Stimulated activated CD4-positive, alpha-beta T cell treated with anti-CD3 and anti-CD28 coated beads, Interleukin-4, amount 100 ng/mL, for 1 hour (primary cell): ENCODE results near the gene SNED1.

Experiments
- DNase-seq: peaks from one replicate; pipeline ENCODE4 v3.0.0-alpha.2; 2020

SNED1 gene

DNA sequence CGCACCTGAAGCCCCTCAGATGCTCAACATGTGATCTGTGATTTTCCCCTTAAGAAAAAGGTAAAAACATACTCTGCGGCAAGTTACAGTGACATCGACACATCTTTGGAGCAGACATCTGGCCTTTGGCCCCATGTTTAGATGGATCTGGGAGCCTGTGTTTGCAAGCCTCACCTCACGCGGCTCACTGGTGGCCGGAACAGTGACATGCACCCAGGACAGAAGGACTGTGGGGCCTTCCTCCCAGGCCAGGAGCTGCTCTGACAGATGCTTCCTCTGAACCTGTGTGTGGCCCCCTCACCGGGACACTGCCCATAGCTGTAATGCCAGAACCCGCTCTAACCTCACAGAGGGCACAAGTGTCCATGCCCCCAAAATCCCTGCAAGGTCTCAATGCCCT is 137.8 kb downstream of the SNED1 start:
- no peak for DNase-seq

DNA sequence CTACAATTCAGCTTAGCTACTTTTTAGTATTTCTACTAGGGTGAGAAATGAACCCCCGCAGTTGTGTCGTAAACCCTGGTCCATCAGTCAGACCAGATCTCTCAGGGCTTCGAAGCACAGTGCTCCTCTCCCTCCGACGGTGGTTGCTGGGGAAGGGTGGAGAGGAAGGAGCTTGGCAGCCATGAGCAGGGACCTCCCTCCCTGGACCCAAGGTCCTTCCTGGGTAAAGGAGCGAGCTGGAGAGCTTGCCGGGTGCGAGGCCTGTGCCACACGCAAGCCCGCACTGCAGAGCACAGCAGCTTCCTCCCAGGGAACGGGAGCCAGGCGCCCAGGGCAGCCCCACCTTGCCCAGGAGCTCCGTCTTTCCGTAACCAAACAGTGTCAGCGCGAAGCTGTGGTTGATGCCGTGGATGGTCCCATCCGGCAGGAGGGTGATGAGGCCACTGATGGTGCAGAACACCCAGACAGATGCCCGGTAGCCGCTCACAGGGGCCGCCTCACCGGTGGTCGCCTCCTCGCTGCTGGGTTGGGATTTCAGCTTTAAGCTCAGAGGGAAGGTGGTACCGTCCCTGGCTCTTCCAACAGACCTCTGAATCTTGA is 138.3 kb downstream of the SNED1 start:
- no peak for DNase-seq

DNA sequence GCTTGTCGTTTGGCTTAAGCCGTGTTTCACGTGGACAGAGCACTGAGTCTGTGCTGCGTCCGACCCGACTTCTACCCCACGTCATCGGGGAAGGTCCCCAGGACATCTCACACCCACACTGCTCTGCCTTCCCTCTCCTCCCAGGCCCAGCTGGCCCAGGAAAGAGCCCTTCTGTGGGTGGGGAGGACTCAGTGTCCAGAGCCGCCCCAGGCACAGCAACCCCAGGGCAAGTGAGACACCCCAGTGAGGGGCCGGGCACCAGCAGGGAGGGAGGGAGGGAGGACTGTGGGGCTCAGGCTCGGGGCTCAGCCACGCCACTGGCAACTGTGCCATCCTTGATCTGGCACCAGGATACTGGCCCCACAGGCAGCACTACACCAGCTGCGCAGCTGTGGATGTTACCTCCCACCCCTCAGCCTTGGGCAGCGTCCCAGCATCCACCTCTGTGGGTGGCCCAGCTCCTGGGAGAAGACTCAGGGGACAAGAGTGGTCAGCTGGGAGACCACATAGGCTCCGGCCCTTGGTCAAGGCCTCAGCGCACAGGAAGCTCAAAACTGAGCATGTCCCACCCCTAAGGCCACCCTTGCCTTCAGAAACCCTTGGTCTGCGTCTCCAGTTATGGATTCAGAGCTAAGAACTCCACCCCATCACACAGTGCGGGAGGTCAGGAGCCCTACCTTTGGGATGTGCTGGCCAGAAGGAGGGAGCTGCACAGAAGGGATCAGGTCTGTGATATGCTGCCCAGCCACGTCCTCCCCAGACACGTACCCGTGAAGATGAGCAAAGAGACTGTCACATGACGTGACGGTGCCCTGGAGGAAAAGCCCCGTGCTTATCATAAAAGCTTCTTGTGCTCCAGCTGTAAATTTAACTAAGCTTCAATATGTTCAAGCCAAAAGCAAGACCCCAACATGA is 139.1 kb downstream of the SNED1 start:
- no peak for DNase-seq

DNA sequence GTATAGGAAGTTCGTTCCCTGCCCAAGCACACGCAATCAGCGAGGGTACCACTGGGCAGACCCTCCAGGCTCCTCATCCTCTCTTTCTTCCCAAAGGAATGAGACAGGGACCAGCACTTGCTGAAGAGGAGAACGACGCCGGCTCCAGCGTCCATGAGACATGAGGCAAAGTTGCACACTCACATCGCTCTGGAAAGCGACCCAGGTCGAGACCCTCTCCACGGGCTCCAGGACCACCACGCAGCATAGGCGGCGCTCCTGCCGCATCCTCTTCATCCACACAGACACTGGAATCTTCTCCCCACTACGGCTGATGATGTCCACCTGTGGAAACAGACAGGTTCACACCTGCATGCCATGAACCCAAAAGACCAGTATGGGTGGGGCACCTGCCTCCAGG is 140.1 kb downstream of the SNED1 start:
- DNase-seq: no peak

DNA sequence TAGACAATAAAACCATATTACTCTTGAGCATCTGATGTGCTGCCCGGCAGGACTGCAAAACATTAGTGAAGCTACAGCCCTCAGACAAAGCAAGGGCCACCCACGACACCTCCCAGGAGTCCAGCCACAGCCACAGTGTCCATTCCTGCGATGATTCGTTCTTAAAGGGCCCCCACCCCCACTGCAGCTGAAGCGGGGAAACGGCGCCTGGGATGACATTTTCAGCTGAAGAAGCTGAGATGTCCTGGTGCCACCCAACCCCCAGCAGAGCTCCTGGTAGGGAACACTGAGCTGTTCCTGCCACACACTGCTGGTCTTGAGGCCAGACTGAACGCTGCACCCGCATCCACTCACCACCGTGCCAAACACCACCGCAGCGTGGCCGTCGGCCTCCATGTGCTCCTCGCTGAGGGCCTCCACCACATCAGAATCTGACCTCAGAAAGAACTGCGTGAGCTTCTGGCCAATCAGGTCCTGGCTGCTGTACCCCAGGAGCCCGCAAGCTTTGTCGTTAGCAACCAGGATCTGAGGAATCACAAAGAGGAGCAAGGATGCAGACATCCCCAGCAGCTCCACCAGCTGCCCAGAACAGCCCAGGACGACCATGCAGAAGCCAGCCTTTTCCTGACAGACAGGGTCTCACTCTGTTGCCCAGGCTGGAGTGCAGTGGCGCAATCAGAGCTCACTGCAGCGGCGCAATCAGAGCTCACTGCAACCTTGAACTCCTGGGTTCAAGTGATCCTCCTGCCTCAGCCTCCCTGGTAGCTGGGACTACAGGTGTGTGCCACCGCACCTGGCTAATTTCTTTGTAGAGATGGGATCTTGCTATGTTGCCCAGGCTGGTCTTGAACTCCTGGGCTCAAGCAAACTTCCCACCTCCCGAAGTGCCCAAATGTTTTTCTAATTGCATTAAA is 141.4 kb downstream of the SNED1 start:
- no peak for DNase-seq

DNA sequence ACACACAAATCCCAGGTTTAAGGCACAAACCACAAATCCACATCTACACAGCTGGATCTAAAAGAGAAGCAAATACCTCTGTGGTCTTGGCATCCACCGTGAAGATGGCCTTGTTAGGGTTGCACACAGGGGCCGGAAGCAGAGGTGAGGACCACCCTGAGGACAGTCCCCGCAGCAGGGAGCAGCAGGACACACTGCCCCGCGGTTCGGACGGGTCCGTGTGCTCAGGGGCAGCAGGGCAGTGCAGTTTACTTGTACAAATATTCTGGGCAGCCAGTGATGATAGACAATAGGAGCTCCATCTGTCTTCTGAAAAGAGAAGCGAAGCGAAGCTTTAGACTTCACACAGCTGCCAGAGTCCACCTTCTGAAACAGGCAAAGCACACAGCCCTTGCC is 142.0 kb downstream of the SNED1 start:
- DNase-seq: no peak

DNA sequence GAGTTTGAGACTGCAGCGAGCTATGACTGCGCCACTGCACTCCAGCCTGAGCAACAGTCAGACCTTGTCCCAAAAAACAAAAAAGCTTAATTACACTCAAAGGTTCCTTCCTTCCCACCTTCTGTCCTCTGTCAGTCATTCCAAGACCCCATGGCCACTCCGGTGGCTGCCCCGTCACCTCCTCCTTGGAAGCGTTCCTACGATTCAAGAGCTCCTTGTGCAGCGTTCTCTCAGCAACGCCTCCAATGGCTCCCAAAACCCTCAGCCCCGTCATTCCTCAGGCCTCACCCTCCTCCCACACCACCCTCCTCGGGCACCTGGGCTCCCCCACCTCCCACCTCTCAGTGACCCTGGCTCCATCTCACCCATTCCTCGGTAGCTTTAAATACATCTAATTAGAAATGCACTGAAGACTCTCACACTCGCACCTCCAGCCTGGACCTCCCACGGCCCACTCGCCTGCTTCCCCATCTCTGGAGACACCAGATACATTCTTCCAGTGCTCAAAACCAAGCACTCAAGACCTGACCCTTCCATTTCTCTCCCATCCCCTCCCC is 142.9 kb downstream of the SNED1 start:
- DNase-seq: no peak

DNA sequence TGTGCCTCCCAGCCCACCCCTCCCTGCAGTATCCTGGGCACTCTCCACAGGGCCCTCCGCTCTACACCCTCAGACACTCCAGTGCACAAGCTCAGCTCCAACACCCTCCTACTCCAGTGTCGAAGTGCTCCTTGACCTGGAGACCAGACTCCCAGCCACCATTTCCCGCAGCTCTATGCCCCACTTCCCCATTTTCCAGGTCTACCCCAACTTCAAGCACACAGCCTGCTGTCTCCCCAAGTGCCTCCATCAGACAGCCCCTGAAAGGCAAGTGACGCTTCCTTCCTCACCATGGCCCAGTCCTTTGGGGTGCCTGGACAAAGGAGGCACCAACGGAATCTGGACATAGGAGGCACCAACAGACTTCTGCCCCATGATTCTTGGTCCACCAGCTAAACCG is 143.6 kb downstream of the SNED1 start:
- no peak for DNase-seq

DNA sequence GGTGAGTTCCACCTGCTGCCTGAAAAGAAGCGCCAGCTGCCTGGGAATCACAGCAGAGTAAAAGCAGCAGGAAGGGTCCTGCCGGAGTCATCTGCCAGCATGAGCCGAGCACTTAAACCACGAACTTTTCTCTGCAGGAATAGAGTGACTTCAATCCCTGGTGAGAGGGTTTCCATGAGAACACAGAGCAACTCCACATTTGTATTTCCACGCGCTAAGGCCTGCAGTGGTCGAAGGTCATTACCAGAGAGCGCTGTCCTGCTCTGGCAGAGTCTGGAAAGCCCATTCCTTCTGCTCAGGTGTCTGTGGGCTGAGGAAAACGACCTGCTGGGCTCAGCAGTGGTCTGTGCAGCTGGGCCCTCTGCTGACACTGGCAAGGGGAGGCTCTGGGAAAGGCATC is 144.2 kb downstream of the SNED1 start:
- DNase-seq: no peak
